IMR-90 (cell line): ENCODE measurements around the gene PHIP.

Experiments used
- BHLHE40 ChIP-seq: fragments of 150-350 bp; IDR thresholded peaks from 2 replicates; pipeline ENCODE4 v1.6.1; 2016; ENCODE audit warnings: mild to moderate bottlenecking, low read depth, low read length
- CEBPB ChIP-seq: IDR thresholded peaks from 2 replicates; pipeline ENCODE4 v1.6.1; 2012; ENCODE audit warnings: low read depth, low read length, improper control_type of control experiment
- CHD1 ChIP-seq: IDR thresholded peaks from 2 replicates; pipeline ENCODE4 v1.6.1; 2012; ENCODE audit warnings: low read depth, low read length, improper control_type of control experiment
- CTCF ChIP-seq: conservative IDR thresholded peaks from 2 replicates; pipeline ENCODE4 v1.5.1; 2012; ENCODE audit warnings: mild to moderate bottlenecking, low read depth, low read length, improper control_type of control experiment
- ELK1 ChIP-seq: fragments of 150-350 bp; IDR thresholded peaks from 2 replicates; pipeline ENCODE4 v1.6.1; 2016; ENCODE audit warnings: low read depth, mild to moderate bottlenecking, low read length, moderate library complexity, borderline replicate concordance
- FOS ChIP-seq: fragments of 150-350 bp; IDR thresholded peaks from 2 replicates; pipeline ENCODE4 v1.6.1; 2016; ENCODE audit warnings: low read depth, low read length
- MAFK ChIP-seq: IDR thresholded peaks from 2 replicates; pipeline ENCODE4 v1.6.1; 2012; ENCODE audit warnings: low read depth, low read length, improper control_type of control experiment
- POLR2A ChIP-seq: IDR thresholded peaks from 2 replicates; pipeline ENCODE4 v1.6.1; 2012; ENCODE audit warnings: mild to moderate bottlenecking, low read depth, low read length
- RAD21 ChIP-seq: IDR thresholded peaks from 2 replicates; pipeline ENCODE4 v1.6.1; 2012; ENCODE audit warnings: low read length, improper control_type of control experiment
- RCOR1 ChIP-seq: IDR thresholded peaks from 2 replicates; pipeline ENCODE4 v1.6.1; 2012; ENCODE audit warnings: mild to moderate bottlenecking, low read length, improper control_type of control experiment; ENCODE audit not compliant: insufficient replicate concordance
- RFX5 ChIP-seq: IDR thresholded peaks from 2 replicates; pipeline ENCODE4 v1.8.0; 2012; ENCODE audit warnings: low read depth, mild to moderate bottlenecking, low read length, moderate library complexity
- SMC3 ChIP-seq: fragments of 150-350 bp; IDR thresholded peaks from 2 replicates; pipeline ENCODE4 v1.6.1; 2016; ENCODE audit warnings: low read depth, mild to moderate bottlenecking, antibody characterized with exemption, low read length, moderate library complexity
- USF2 ChIP-seq: fragments of 150-350 bp; IDR thresholded peaks from 2 replicates; pipeline ENCODE4 v1.6.1; 2017; ENCODE audit warnings: mild to moderate bottlenecking, antibody characterized with exemption, low read length, low read depth

GRCh38 chr6:79040083-79040482 lies 38.0 kb downstream of the PHIP start:
- TF ChIP-seq CTCF (no peak), POLR2A (no peak), SMC3 (no peak), ELK1 (no peak), RCOR1 (no peak), CEBPB (no peak), CHD1 (no peak), RFX5 (no peak), USF2 (no peak), MAFK (no peak), RAD21 (no peak), FOS (no peak), BHLHE40 (no peak)
